ENCODE data around the gene SLC25A29.
"Not testable (repeated sequence)": the region's sequence is repeated elsewhere in the genome, so short reads cannot be mapped to it uniquely, and the experiment has no call there.

Gene SLC25A29

DNA sequence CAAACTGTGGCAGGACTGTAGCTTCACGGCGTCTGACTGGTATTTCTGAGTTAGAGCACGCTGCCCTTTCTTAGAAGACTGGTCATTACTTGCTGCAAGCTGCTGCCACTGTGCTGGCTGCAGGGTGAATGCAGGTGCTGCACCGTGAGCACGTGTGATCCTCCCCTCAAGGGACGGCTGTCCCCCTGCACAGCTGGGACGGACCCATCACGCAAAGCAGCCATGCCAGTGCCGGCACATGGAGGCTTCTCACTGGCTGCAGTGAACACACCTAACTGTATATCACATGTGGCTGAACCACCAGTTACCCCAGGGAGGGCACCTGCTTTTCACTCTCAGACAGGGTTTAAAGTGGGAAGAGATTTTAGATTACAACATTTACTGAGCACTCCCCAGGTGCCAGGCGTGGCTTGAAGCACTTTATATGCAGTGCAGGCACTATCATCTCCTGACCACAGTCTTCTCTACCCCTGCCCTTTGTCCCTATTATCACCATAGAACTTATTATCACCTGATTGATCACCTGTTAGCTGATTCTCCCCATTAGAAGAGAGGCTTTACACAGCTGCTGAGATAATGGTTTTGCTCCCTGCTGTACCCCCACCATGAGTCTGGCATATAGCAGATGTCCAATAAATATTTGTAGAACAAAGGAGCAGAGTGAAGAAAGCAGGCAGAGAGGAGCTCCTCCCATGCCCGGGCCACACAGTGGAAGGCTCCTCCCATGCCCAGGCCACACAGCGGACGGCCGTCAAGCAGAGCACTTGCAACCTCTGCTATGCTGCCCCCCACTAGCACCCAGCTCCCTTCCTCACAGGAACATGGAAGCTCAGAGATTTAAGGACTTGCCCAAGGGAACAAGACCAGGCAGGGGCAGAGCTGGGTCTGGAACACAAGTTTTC is 42.8 kb upstream of the SLC25A29 start:
- Histone ChIP-seq H4K20me1 (ENCODE audit: insufficient read depth, low read length) (no peaks in the 10 kb centered on the region), H3K27me3 (ENCODE audit: insufficient read depth, low read length, poor library complexity) (no peaks in the 10 kb centered on the region), H3K36me3 (ENCODE audit: insufficient read depth, low read length) (peaks cover 71% of the 10 kb centered on the region), H3K79me2 (ENCODE audit: insufficient read depth, low read length) (no peaks in the 10 kb centered on the region), H3K27ac (ENCODE audit: low read length) (no peak overlapping the region), H2AFZ (ENCODE audit: low read depth, low read length) (no peak overlapping the region), H3K4me1 (ENCODE audit: insufficient read depth, low read length) (no peaks in the 10 kb centered on the region), H3K9ac (ENCODE audit: low read depth, low read length) (no peak overlapping the region), H3K9me3 (ENCODE audit: insufficient read depth, low read length, severe bottlenecking) (no peaks in the 10 kb centered on the region), H3K4me2 (ENCODE audit: insufficient read depth, low read length) (no peak overlapping the region), H3K4me3 (ENCODE audit: low read depth in 1 of 2, low read length in 2 of 2) (no peak overlapping the region)
- TF ChIP-seq EZH2 (IDR thresholded peaks at IDR 0.05; ENCODE audit: borderline replicate concordance, low read depth, low read length, severe bottlenecking): no peak
- DNase-seq (no peak), ATAC-seq (ENCODE audit: insufficient read depth, low read depth) (no peak)

- no peaks in the 10 kb centered on the region for H4K20me1 ChIP-seq (ENCODE audit: insufficient read depth, low read length)
- no peak overlapping the region for H3K4me3 ChIP-seq (ENCODE audit: low read depth in 1 of 2, low read length in 2 of 2)
- no peak for DNase-seq
- ATAC-seq (ENCODE audit: insufficient read depth, low read depth): no peak
- H3K4me2 ChIP-seq (ENCODE audit: insufficient read depth, low read length): no peak overlapping the region
- H3K9me3 ChIP-seq (ENCODE audit: insufficient read depth, low read length, severe bottlenecking): no peaks in the 10 kb centered on the region
- no peak overlapping the region for H3K27ac ChIP-seq (ENCODE audit: low read length)
- H3K9ac ChIP-seq (ENCODE audit: low read depth, low read length): no peak overlapping the region
- peaks cover 63% of the 10 kb centered on the region for H3K36me3 ChIP-seq (ENCODE audit: insufficient read depth, low read length)
- no peaks in the 10 kb centered on the region for H3K4me1 ChIP-seq (ENCODE audit: insufficient read depth, low read length)
- no peak overlapping the region for H2AFZ ChIP-seq (ENCODE audit: low read depth, low read length)
- H3K79me2 ChIP-seq (ENCODE audit: insufficient read depth, low read length): no peaks in the 10 kb centered on the region
- no peaks in the 10 kb centered on the region for H3K27me3 ChIP-seq (ENCODE audit: insufficient read depth, low read length, poor library complexity)
- no peak for TF ChIP-seq CTCF (IDR thresholded peaks at IDR 0.05; ENCODE audit: borderline replicate concordance, extremely low read depth, low read length, poor library complexity, severe bottlenecking)
These were observed 42.0 kb upstream of the SLC25A29 start for GRCh38 chr14:100348253-100348729.

DNA sequence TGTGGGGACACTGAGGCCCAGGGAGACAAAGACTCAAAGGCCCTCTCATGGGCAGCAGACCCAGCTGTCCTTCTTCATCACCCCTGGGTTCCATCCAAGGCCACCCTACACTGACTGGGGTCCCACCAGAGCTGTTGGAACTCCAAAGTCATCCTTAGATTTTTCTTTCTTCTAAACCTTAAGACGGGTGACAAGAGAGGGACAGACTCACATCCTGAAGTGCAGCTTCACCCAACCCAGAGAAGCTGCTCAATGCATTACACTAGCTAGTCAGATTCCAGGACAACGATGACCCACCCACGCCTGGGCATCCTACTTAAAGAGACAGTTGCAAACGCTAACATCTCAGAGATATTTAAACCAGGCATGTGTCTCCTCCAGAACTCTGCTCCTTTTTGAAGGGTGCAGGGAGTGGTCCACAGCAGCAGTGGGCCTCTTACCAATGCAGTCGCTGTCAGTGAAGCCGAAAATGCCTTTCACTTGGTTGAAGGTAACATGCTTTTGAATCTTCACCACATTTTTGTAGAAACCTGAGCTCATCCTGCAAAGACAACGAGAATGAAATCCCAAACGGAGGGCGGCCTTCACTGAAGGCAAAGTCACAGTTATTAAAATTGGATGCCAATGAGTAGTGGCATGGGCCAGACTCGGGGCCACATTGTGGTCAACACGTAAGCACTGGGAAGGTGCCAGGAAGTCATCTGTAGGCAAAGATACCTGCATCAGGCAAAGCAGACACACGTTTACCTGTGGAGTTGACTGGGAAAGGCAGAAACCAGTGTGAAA is 40.3 kb upstream of the SLC25A29 start:
- no peak for TF ChIP-seq EZH2 (IDR thresholded peaks at IDR 0.05; ENCODE audit: borderline replicate concordance, low read depth, low read length, severe bottlenecking)
- TF ChIP-seq CTCF (IDR thresholded peaks at IDR 0.05; ENCODE audit: borderline replicate concordance, extremely low read depth, low read length, poor library complexity, severe bottlenecking): no peak
- Histone ChIP-seq H3K36me3 (ENCODE audit: insufficient read depth, low read length) (peaks cover 64% of the 10 kb centered on the region), H3K4me2 (ENCODE audit: insufficient read depth, low read length) (no peak overlapping the region), H4K20me1 (ENCODE audit: insufficient read depth, low read length) (no peaks in the 10 kb centered on the region), H3K27me3 (ENCODE audit: insufficient read depth, low read length, poor library complexity) (no peaks in the 10 kb centered on the region), H3K4me1 (ENCODE audit: insufficient read depth, low read length) (no peaks in the 10 kb centered on the region), H3K79me2 (ENCODE audit: insufficient read depth, low read length) (no peaks in the 10 kb centered on the region), H3K9ac (ENCODE audit: low read depth, low read length) (no peak overlapping the region), H3K4me3 (ENCODE audit: low read depth in 1 of 2, low read length in 2 of 2) (no peak overlapping the region), H3K9me3 (ENCODE audit: insufficient read depth, low read length, severe bottlenecking) (no peaks in the 10 kb centered on the region), H2AFZ (ENCODE audit: low read depth, low read length) (no peak overlapping the region), H3K27ac (ENCODE audit: low read length) (no peak overlapping the region)
- ATAC-seq (ENCODE audit: insufficient read depth, low read depth) (no peak), DNase-seq (no peak)

DNA sequence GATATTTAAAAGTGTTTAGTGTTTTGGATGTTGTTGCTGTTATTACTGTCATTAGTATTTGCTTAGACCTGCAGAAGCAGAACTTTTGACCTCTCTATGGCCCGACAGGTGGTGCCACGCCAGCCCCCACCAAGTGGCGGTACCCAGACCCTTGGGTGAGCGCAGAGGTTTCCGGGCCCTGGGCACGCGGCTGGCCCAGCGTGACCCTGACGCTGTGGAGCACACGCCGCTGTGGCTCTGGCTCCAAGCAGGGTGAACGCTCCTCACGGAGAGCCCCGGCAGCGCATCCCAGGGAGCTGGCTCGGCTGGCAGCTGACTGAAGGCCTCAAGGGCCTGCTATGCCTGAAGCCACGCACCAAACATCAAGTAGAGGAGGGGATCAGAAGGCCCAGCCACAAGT is 39.5 kb upstream of the SLC25A29 start:
- H3K27me3 ChIP-seq (ENCODE audit: insufficient read depth, low read length, poor library complexity): no peaks in the 10 kb centered on the region
- peaks cover under 1% of the 10 kb centered on the region; the same call in 1 of the 2 replicates for H3K4me1 ChIP-seq (ENCODE audit: insufficient read depth, low read length)
- DNase-seq (no peak), ATAC-seq (ENCODE audit: insufficient read depth, low read depth) (no peak)
- no peaks in the 10 kb centered on the region for H3K79me2 ChIP-seq (ENCODE audit: insufficient read depth, low read length)
- H3K9ac ChIP-seq (ENCODE audit: low read depth, low read length): no peak overlapping the region
- TF ChIP-seq CTCF (IDR thresholded peaks at IDR 0.05; ENCODE audit: borderline replicate concordance, extremely low read depth, low read length, poor library complexity, severe bottlenecking) (no peak), EZH2 (IDR thresholded peaks at IDR 0.05; ENCODE audit: borderline replicate concordance, low read depth, low read length, severe bottlenecking) (no peak)
- no peak overlapping the region for H3K4me2 ChIP-seq (ENCODE audit: insufficient read depth, low read length)
- H3K27ac ChIP-seq (ENCODE audit: low read length): no peak overlapping the region
- no peak overlapping the region for H3K4me3 ChIP-seq (ENCODE audit: low read depth in 1 of 2, low read length in 2 of 2)
- H3K36me3 ChIP-seq (ENCODE audit: insufficient read depth, low read length): peaks cover 61% of the 10 kb centered on the region
- H3K9me3 ChIP-seq (ENCODE audit: insufficient read depth, low read length, severe bottlenecking): no peaks in the 10 kb centered on the region
- no peak overlapping the region for H2AFZ ChIP-seq (ENCODE audit: low read depth, low read length)
- H4K20me1 ChIP-seq (ENCODE audit: insufficient read depth, low read length): no peaks in the 10 kb centered on the region

DNA sequence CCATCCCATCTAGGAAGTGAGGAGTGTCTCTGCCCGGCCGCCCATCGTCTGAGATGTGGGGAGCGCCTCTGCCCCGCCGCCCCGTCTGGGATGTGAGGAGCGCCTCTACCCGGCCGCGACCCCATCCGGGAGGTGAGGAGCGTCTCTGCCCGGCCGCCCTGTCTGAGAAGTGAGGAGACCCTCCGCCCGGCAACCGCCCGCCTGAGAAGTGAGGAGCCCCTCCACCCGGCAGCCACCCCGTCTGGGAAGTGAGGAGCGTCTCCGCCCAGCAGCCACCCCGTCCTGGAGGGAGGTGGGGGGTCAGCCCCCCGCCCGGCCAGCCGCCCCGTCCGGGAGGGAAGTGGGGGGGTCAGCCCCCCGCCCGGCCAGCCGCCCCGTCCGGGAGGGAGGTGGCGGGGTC is 38.4 kb upstream of the SLC25A29 start:
- DNase-seq; H3K27ac ChIP-seq (ENCODE audit: low read length): not testable (repeated sequence)

More for the DNA sequence above, 38.4 kb upstream of the SLC25A29 start:
- H3K9me3 ChIP-seq (ENCODE audit: insufficient read depth, low read length, severe bottlenecking); H2AFZ ChIP-seq (ENCODE audit: low read depth, low read length); ATAC-seq (ENCODE audit: insufficient read depth, low read depth); H4K20me1 ChIP-seq (ENCODE audit: insufficient read depth, low read length); H3K4me3 ChIP-seq (ENCODE audit: low read depth in 1 of 2, low read length in 2 of 2); H3K27me3 ChIP-seq (ENCODE audit: insufficient read depth, low read length, poor library complexity); H3K79me2 ChIP-seq (ENCODE audit: insufficient read depth, low read length); H3K4me2 ChIP-seq (ENCODE audit: insufficient read depth, low read length); H3K9ac ChIP-seq (ENCODE audit: low read depth, low read length): not testable (repeated sequence)
- Histone ChIP-seq H3K4me1 (ENCODE audit: insufficient read depth, low read length) (peaks cover 12% of the 10 kb centered on the region), H3K36me3 (ENCODE audit: insufficient read depth, low read length) (peaks cover 63% of the 10 kb centered on the region)

Data from DND-41 (cell line).